GM12878 (cell line): ENCODE measurements around the gene NLRP6. TPM values are rescaled to one million over a fixed set of nuclear protein-coding genes. Genes with fewer than 3 reads are reported as not detected.

Experiments used
- ATAC-seq: fragments of 200-7000 bp; cut with Tn5 transposase; 3 replicates; pipeline ENCODE4 v1.9.1; 2020; ENCODE audit warnings: mild to moderate bottlenecking, moderate library complexity
- BruUV-seq: library from RNA; stranded (reverse); fragments of 400-500 nt; replicated peaks from 2 replicates; lab custom pipeline; 2021; lab: Mats Ljungman, UMichigan
- CTCF ChIA-PET: fragments of 300-600 bp; sonication (Branson Sonifier 250); formaldehyde crosslinking; extraction: SDS; loops from one replicate; lab custom pipeline; 2021; ENCODE audit warnings: inconsistent platforms; lab: Yijun Ruan, JAX
- POLR2A ChIA-PET: fragments of 350-600 bp; formaldehyde crosslinking; extraction: SDS; loops from one replicate; lab custom pipeline; 2021; ENCODE audit warnings: inconsistent platforms; lab: Charles Lee
- RAD21 ChIA-PET: fragments of 300-600 bp; sonication (Branson Sonifier 250); formaldehyde crosslinking; loops from one replicate; lab custom pipeline; 2023; ENCODE audit warnings: antibody characterized with exemption; ENCODE audit not compliant: unreplicated experiment; lab: Charles Lee
- SMC1A ChIA-PET: fragments of 300-600 bp; sonication (Branson Sonifier 250); formaldehyde crosslinking; loops from one replicate; lab custom pipeline; 2023; ENCODE audit not compliant: unreplicated experiment, uncharacterized antibody; lab: Charles Lee
- DNase-seq: peaks from one replicate; pipeline ENCODE4 v3.0.0-alpha.2; 2011; ENCODE audit warnings: low read depth, low spot score
- FAIRE-seq: peaks from 3 replicates; lab custom pipeline; 2011; peaks lifted over from hg19 to GRCh38; lab: Jason Lieb, UNC
- H2AFZ ChIP-seq: 2 replicates; pipeline ENCODE4 v1.6.0; 2011; ENCODE audit warnings: low read depth, low read length, control low read depth; ENCODE audit not compliant: control insufficient read depth
- H3K27ac ChIP-seq: 2 replicates; pipeline ENCODE4 v1.5.1; 2011; ENCODE audit warnings: control low read depth; ENCODE audit not compliant: control insufficient read depth, insufficient read depth
- H3K27me3 ChIP-seq, 2 experiments: replicated peaks in 1 of 2; 2 replicates each; pipeline versions ENCODE4 v1.6.0 to v1.6.1; 2011; ENCODE audit warnings: low read length in 1 of 2; ENCODE audit not compliant: control insufficient read depth in 2 of 2, insufficient read depth in 2 of 2
- H3K36me3 ChIP-seq, 2 experiments: 2 replicates each; pipeline ENCODE4 v1.5.1; 2011; ENCODE audit warnings: low read length in 1 of 2; ENCODE audit not compliant: control insufficient read depth in 2 of 2, insufficient read depth in 2 of 2
- H3K4me1 ChIP-seq: 2 replicates; pipeline ENCODE4 v1.6.1; 2011; ENCODE audit warnings: mild to moderate bottlenecking, low read length, moderate library complexity, mixed read lengths; ENCODE audit not compliant: control insufficient read depth, insufficient read depth
- H3K4me2 ChIP-seq: 2 replicates; pipeline ENCODE4 v1.6.0; 2011; ENCODE audit warnings: control low read depth; ENCODE audit not compliant: control insufficient read depth, insufficient read depth
- H3K4me3 ChIP-seq: fragments of 200-600 bp; sonication (generic); 2 replicates; pipeline ENCODE4 v1.5.1; 2016
- H3K79me2 ChIP-seq: 2 replicates; pipeline ENCODE4 v1.6.0; 2011; ENCODE audit warnings: low read length; ENCODE audit not compliant: control insufficient read depth, insufficient read depth
- H3K9ac ChIP-seq: 2 replicates; pipeline ENCODE4 v1.8.0; 2011; ENCODE audit warnings: low read length, control low read depth, mixed read lengths; ENCODE audit not compliant: control insufficient read depth, insufficient read depth
- H3K9me3 ChIP-seq: replicated peaks from 3 replicates; pipeline ENCODE4 v1.5.1; 2011; ENCODE audit warnings: mild to moderate bottlenecking, low read length; ENCODE audit not compliant: control insufficient read depth, insufficient read depth
- H4K20me1 ChIP-seq: 2 replicates; pipeline ENCODE4 v1.6.0; 2011; ENCODE audit not compliant: control insufficient read depth, insufficient read depth
- ATF7 ChIP-seq: fragments of 450-650 bp; IDR thresholded peaks from 2 replicates; pipeline ENCODE4 v1.6.1; 2016; ENCODE audit warnings: low read depth, mild to moderate bottlenecking
- BACH1 ChIP-seq: fragments of 450-650 bp; IDR thresholded peaks from 2 replicates; pipeline ENCODE4 v1.6.1; 2017; ENCODE audit warnings: mild to moderate bottlenecking, borderline replicate concordance
- CHD1 ChIP-seq: IDR thresholded peaks from 2 replicates; pipeline ENCODE4 v1.6.1; 2012; ENCODE audit warnings: low read depth, low read length, improper control_type of control experiment
- E2F8 ChIP-seq: fragments of 450-650 bp; IDR thresholded peaks from 2 replicates; pipeline ENCODE4 v1.6.1; 2018; ENCODE audit warnings: mild to moderate bottlenecking, low read depth, moderate library complexity; ENCODE audit not compliant: partially characterized antibody
- HDAC6 ChIP-seq: fragments of 200-600 bp; sonication (generic); IDR thresholded peaks from one replicate; pipeline ENCODE4 v1.8.0; 2017; ENCODE audit warnings: antibody characterized with exemption; ENCODE audit not compliant: unreplicated experiment
- IKZF1 ChIP-seq: fragments of 450-650 bp; conservative IDR thresholded peaks from 2 replicates; pipeline ENCODE4 v1.6.1; 2017; ENCODE audit warnings: antibody characterized with exemption, mild to moderate bottlenecking
- MLLT1 ChIP-seq: fragments of 450-650 bp; IDR thresholded peaks from 2 replicates; pipeline ENCODE4 v1.6.1; 2016; ENCODE audit warnings: mild to moderate bottlenecking
- MYB ChIP-seq: fragments of 150-350 bp; IDR thresholded peaks from 2 replicates; pipeline ENCODE4 v1.6.1; 2014; ENCODE audit warnings: mild to moderate bottlenecking, low read depth, low read length, borderline replicate concordance
- NFYB ChIP-seq: IDR thresholded peaks from 2 replicates; pipeline ENCODE4 v1.6.1; 2011; ENCODE audit warnings: low read depth, mild to moderate bottlenecking, low read length, improper control_type of control experiment, moderate library complexity; ENCODE audit not compliant: insufficient read depth
- RCOR1 ChIP-seq: conservative IDR thresholded peaks from 2 replicates; pipeline ENCODE4 v1.6.1; 2012; ENCODE audit warnings: low read depth, low read length, improper control_type of control experiment
- RUNX3 ChIP-seq: IDR thresholded peaks from 2 replicates; pipeline ENCODE4 v1.6.1; 2012; ENCODE audit warnings: low read length, inconsistent platforms
- SMAD1 ChIP-seq: fragments of 450-650 bp; IDR thresholded peaks from 2 replicates; pipeline ENCODE4 v1.6.1; 2018; ENCODE audit warnings: mild to moderate bottlenecking, low read depth; ENCODE audit not compliant: partially characterized antibody
- SMC3 ChIP-seq: IDR thresholded peaks from 2 replicates; pipeline ENCODE4 v1.6.1; 2011; ENCODE audit warnings: low read length, improper control_type of control experiment, borderline replicate concordance
- TCF3 ChIP-seq: IDR thresholded peaks from 2 replicates; pipeline ENCODE4 v1.6.1; 2012; ENCODE audit warnings: low read depth, mild to moderate bottlenecking, low read length, borderline replicate concordance; ENCODE audit not compliant: insufficient read depth
- TCF7 ChIP-seq: IDR thresholded peaks from 2 replicates; pipeline ENCODE4 v1.6.1; 2014; ENCODE audit warnings: antibody characterized with exemption, borderline replicate concordance
- WGBS: methylation state at CpG from one replicate; pipeline ENCODE4 v1.1.6; 2016; ENCODE audit warnings: low lambda C conversion rate; ENCODE audit not compliant: insufficient replicate concordance, insufficient coverage; ENCODE audit errors: missing lambda C conversion rate; 5-methylcytosine and 5-hydroxymethylcytosine counted together
- in situ Hi-C: fragments of 300-500 bp; cut with MboI; formaldehyde crosslinking; loops from 9 replicates; pipeline ENCODE4 v1.14.3; 2018; ENCODE audit warnings: mixed read lengths
- intact Hi-C: fragments of 100-400 bp; cut with micrococcal nuclease; formaldehyde crosslinking; loops from one replicate; pipeline ENCODE4 v1.14.2; 2022; ENCODE audit not compliant: unreplicated experiment
- polyA plus RNA-seq, 11 experiments: library from polyadenylated mRNA; depleted of rRNA in 4 of 11; unstranded in 6 of 11; stranded (reverse) in 5 of 11; fragments of >200 nt; fragmentation: Nextera tagmentation in 4 of 11; fragmentation: Illumina TruSeq in 1 of 11; extraction: Ambion mirVana in 4 of 11; extraction: Trizol in 1 of 11; gene quantifications; 1 replicate in 1 of 11; 2 replicates in 10 of 11; pipeline versions ENCODE4 v1.2.1 to v1.2.3, GENCODE V29; 2011 to 2016; ENCODE audit warnings: inconsistent platforms in 2 of 11, missing spikeins in 2 of 11, low read depth in 1 of 11
- total RNA-seq, 4 experiments: library from RNA; depleted of rRNA in 3 of 4; stranded (reverse); fragments of >200 nt in 3 of 4; fragmentation: Illumina TruSeq in 1 of 4; extraction: Trizol in 1 of 4; gene quantifications; 2 replicates each; pipeline versions ENCODE4 v1.2.1 to v1.2.3, GENCODE V29; 2013 to 2021

Gene NLRP6
- total and polyA plus RNA-seq, 10 of the 15 experiments (the other 5 are each of a cell fraction or from before 2014, with no cell fraction given): 0.03 to 0.11 TPM; not detected in 8

- Histone ChIP-seq H3K4me3 (no peak overlapping the region), H3K4me2 (no peak overlapping the region), H3K79me2 (peaks cover 7% of the 10 kb centered on the region), H2AFZ (no peak overlapping the region), H3K27ac (no peak overlapping the region), H3K4me1 (peaks cover 14% of the 10 kb centered on the region), H3K9ac (no peak overlapping the region), H3K27me3 (no peaks in the 10 kb centered on the region), H4K20me1 (no peaks in the 10 kb centered on the region), H3K9me3 (no peaks in the 10 kb centered on the region; the same call in 2 of the 3 replicates), H3K36me3 (no peaks in the 10 kb centered on the region)
- BruUV-seq: no TSS peak
- intact Hi-C loops (no loop called here), in situ Hi-C loops (no loop called here)
- ATAC-seq (no peak), DNase-seq (no peak), FAIRE-seq (no peak)
- TF ChIP-seq BACH1 (no peak), IKZF1 (no peak), ATF7 (no peak), E2F8 (no peak), TCF7 (no peak), MYB (no peak), HDAC6 (no peak), SMC3 (no peak), MLLT1 (no peak), CHD1 (no peak), TCF3 (no peak), SMAD1 (no peak), RUNX3 (no peak), RCOR1 (no peak), NFYB (no peak)
- ChIA-PET SMC1A (interaction anchor here (1.0 kb wide), 1 partner anchor 18 kb away, joined by 3 read pairs; the partner anchor contains the start of gene PGGHG), CTCF (interaction anchor here (0.6 to 1.0 kb wide), 2 partner anchors 8 to 12 kb away, joined by 3 read pairs; no protein-coding TSS in a partner anchor), RAD21 (no interaction called here), POLR2A (interaction anchor here (1.2 kb wide), 1 partner anchor 16 kb away, joined by 3 read pairs; no protein-coding TSS in a partner anchor)
- 90% methylated on average over 8 of the region's 8 CpGs for WGBS
These were observed 6.9 kb upstream of the NLRP6 start for GRCh38 chr11:271319-271715.
